NCI-H526 treated with DMSO at 0.1 percent for 48 hours (cell line): Measurements from ENCODE around the gene A3GALT2.

ENCODE experiments used
- DNase-seq: peaks from one replicate; lab custom pipeline; 2025; lab: John Stamatoyannopoulos, UW

A3GALT2 gene

GRCh38 chr1:33320619-33321165 lies at the start of gene A3GALT2:
Gene A3GALT2 (minus strand): TSS chr1:33321098. CDS start chr1:33321098, 0 bp downstream.
- no peak for DNase-seq

- no peak for DNase-seq
Measured at GRCh38 chr1:33370301-33370700, 49.4 kb upstream of the A3GALT2 start.

- no peak for DNase-seq
Measured at GRCh38 chr1:33369764-33370163, 48.9 kb upstream of the A3GALT2 start.

- DNase-seq = no peak
Measured at GRCh38 chr1:33369081-33369480, 48.2 kb upstream of the A3GALT2 start.

GRCh38 chr1:33368431-33368830 lies 47.5 kb upstream of the A3GALT2 start:
- DNase-seq = no peak

- peak; percentile 26 for DNase-seq
Measured at GRCh38 chr1:33367485-33368405, 46.8 kb upstream of the A3GALT2 start.

- no peak for DNase-seq
Measured at GRCh38 chr1:33366762-33367484, 46.0 kb upstream of the A3GALT2 start.

- no peak for DNase-seq
Measured at GRCh38 chr1:33365560-33365997, 44.7 kb upstream of the A3GALT2 start.

GRCh38 chr1:33364565-33364918 lies 43.6 kb upstream of the A3GALT2 start:
- peak; percentile 46 for DNase-seq

- DNase-seq = no peak
Measured at GRCh38 chr1:33363470-33363861, 42.6 kb upstream of the A3GALT2 start.

- no peak for DNase-seq
Measured at GRCh38 chr1:33363021-33363420, 42.1 kb upstream of the A3GALT2 start.

- DNase-seq = no peak
Measured at GRCh38 chr1:33361532-33362235, 40.8 kb upstream of the A3GALT2 start.

GRCh38 chr1:33360367-33360766 lies 39.5 kb upstream of the A3GALT2 start:
- DNase-seq = no peak

GRCh38 chr1:33359931-33360330 lies 39.0 kb upstream of the A3GALT2 start:
- no peak for DNase-seq

- no peak for DNase-seq
Measured at GRCh38 chr1:33358795-33359503, 38.1 kb upstream of the A3GALT2 start.

- no peak for DNase-seq
Measured at GRCh38 chr1:33358114-33358794, 37.4 kb upstream of the A3GALT2 start.

GRCh38 chr1:33357099-33357498 lies 36.2 kb upstream of the A3GALT2 start:
- no peak for DNase-seq

GRCh38 chr1:33354707-33355316 lies 33.9 kb upstream of the A3GALT2 start:
- DNase-seq = no peak

GRCh38 chr1:33353531-33353930 lies 32.6 kb upstream of the A3GALT2 start:
- DNase-seq = no peak

- no peak for DNase-seq
Measured at GRCh38 chr1:33351281-33351660, 30.4 kb upstream of the A3GALT2 start.
